Activated T-helper 2 cell treated with anti-CD3 and anti-CD28 coated beads, Interferon-gamma antibody, Interleukin-2, Interleukin-4, amounts not matched to agents 10 μg/mL and 5 μg/mL and 100 μg/mL, durations not matched to agents 14 hours and 24 hours and 36 hours (primary cell): ENCODE data around the gene KRTDAP. TPM values are rescaled to one million over a fixed set of nuclear protein-coding genes. Genes with fewer than 3 reads are reported as not detected.

Experiments
- DNase-seq: peaks from one replicate; pipeline ENCODE4 v3.0.0; 2021; ENCODE audit warnings: low spot score
- H3K27ac Mint-ChIP-seq: one replicate; pipeline ENCODE4 v1.8.0; 2021; ENCODE audit warnings: mixed read lengths
- H3K27me3 Mint-ChIP-seq: one replicate; pipeline ENCODE4 v1.8.0; 2021; ENCODE audit warnings: low read depth, mixed read lengths
- H3K36me3 Mint-ChIP-seq: one replicate; pipeline ENCODE4 v1.8.0; 2021; ENCODE audit warnings: low read depth, mixed read lengths
- H3K4me1 Mint-ChIP-seq: one replicate; pipeline ENCODE4 v1.8.0; 2021; ENCODE audit warnings: low read depth, mixed read lengths
- H3K4me3 Mint-ChIP-seq: one replicate; pipeline ENCODE4 v1.8.0; 2021; ENCODE audit warnings: low read depth, mild to moderate bottlenecking, moderate library complexity, mixed read lengths
- H3K9me3 Mint-ChIP-seq: one replicate; pipeline ENCODE4 v1.8.0; 2021; ENCODE audit warnings: mixed read lengths
- intact Hi-C: fragments of 100-400 bp; cut with micrococcal nuclease; formaldehyde crosslinking; loops from one replicate; pipeline ENCODE4 v1.15.1; 2023
- total RNA-seq: library from RNA; stranded (reverse); gene quantifications from 2 replicates; pipeline ENCODE4 v1.2.3, GENCODE V29; 2022

Gene KRTDAP
- total RNA-seq, 1 donor from 2014 or later = not detected

- Mint-ChIP-seq H3K27ac (no peak overlapping the region), H3K4me1 (peaks cover 11% of the 10 kb centered on the region), H3K36me3 (no peaks in the 10 kb centered on the region), H3K9me3 (no peaks in the 10 kb centered on the region), H3K4me3 (no peak overlapping the region), H3K27me3 (peaks cover 49% of the 10 kb centered on the region)
- intact Hi-C loops = loop anchor here (1.0 kb wide), 1 partner anchor 83 kb away; no protein-coding TSS in a partner anchor
- DNase-seq = no peak
Measured at GRCh38 chr19:35509018-35509652, 18.9 kb upstream of the KRTDAP start.

- intact Hi-C loops = no loop called here
- Mint-ChIP-seq H3K4me1 (peaks cover 11% of the 10 kb centered on the region), H3K27me3 (peaks cover 46% of the 10 kb centered on the region), H3K36me3 (no peaks in the 10 kb centered on the region), H3K27ac (no peak overlapping the region), H3K4me3 (no peak overlapping the region), H3K9me3 (no peaks in the 10 kb centered on the region)
- DNase-seq = no peak
Measured at GRCh38 chr19:35508129-35508528, 17.9 kb upstream of the KRTDAP start.

DNA sequence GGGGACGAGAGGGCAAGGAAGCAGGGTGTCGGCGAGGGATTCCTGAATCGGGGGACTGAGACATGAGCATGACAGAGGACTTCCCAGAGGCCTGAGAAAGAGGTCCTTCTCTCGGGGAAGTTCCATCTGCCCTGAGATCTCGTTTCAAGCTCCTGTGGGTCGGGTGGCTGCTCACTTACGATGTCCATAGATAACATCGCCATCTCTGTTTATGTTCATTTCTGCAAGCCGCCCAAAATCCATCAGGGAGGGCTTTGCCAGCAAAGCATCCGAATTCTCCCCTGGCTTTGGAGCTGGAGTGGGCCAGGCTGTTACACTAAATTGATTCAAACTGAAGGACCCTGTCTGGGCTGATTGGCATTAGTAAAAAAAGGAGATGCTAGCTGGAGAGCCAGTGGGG is 17.3 kb upstream of the KRTDAP start:
- no peak for DNase-seq
- Mint-ChIP-seq H3K27me3 (peaks cover 48% of the 10 kb centered on the region), H3K27ac (no peak overlapping the region), H3K4me3 (no peak overlapping the region), H3K9me3 (no peaks in the 10 kb centered on the region), H3K4me1 (peaks cover 11% of the 10 kb centered on the region), H3K36me3 (no peaks in the 10 kb centered on the region)
- intact Hi-C loops = no loop called here

GRCh38 chr19:35506011-35506410 is 15.7 kb upstream of the KRTDAP start:
- intact Hi-C loops = no loop called here
- Mint-ChIP-seq H3K9me3 (no peaks in the 10 kb centered on the region), H3K27me3 (peaks cover 48% of the 10 kb centered on the region), H3K4me3 (no peak overlapping the region), H3K4me1 (peaks cover 15% of the 10 kb centered on the region), H3K36me3 (no peaks in the 10 kb centered on the region), H3K27ac (no peak overlapping the region)
- no peak for DNase-seq

DNA sequence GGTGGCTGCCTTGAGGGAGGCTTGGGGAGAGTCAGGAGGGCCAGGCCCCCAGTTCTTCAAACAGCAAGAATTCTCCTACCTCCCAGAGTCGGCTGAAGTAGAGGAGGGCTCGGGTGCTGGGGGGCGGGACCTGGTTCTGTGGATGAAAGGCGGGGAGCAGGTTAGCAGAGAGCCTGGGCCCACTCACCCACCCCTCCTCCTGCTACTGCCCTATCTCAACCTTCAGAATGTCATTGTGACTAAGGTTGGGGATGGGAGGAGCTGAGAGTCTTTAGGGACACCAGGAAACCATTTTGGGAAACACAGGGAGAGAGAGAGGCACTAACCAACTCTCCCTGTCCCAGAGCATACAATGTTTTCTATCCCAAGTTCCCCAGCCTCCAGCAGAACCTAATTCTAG is 12.5 kb upstream of the KRTDAP start:
- Mint-ChIP-seq H3K4me3 (no peak overlapping the region), H3K9me3 (no peaks in the 10 kb centered on the region), H3K4me1 (peaks cover 4% of the 10 kb centered on the region), H3K36me3 (no peaks in the 10 kb centered on the region), H3K27me3 (peaks cover 25% of the 10 kb centered on the region), H3K27ac (no peak overlapping the region)
- intact Hi-C loops = no loop called here
- no peak for DNase-seq

DNA sequence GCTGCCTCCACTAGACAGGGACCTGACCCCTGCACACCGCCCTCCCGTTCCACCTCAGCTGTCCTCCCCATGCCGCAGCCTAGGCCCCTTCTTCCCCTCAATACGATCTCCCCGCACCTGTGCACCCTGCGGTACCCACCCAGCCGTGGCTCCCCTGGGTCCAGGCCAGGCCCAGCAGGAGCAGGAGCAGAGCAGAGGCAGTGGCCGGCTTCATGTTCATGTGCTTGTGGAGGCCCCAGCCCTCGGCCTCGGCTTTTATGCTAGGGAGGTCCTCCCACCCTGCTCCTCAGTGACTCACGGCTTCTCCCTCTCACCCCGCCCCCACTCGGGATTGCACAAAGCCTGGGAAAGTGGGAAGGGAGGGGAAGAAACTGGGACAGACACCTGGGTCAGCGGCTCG is 11.4 kb upstream of the KRTDAP start:
- intact Hi-C loops = no loop called here
- H3K27me3 Mint-ChIP-seq = peaks cover 18% of the 10 kb centered on the region
- no peak overlapping the region for H3K27ac Mint-ChIP-seq
- DNase-seq = no peak
- H3K4me3 Mint-ChIP-seq = no peak overlapping the region
- peaks cover 4% of the 10 kb centered on the region for H3K4me1 Mint-ChIP-seq
- no peaks in the 10 kb centered on the region for H3K36me3 Mint-ChIP-seq
- H3K9me3 Mint-ChIP-seq = no peaks in the 10 kb centered on the region

- H3K27ac Mint-ChIP-seq = no peak overlapping the region
- intact Hi-C loops = no loop called here
Measured at GRCh38 chr19:35500611-35501010, 10.3 kb upstream of the KRTDAP start.

GRCh38 chr19:35498984-35499527 is 8.8 kb upstream of the KRTDAP start:
- no peaks in the 10 kb centered on the region for H3K36me3 Mint-ChIP-seq
- no peaks in the 10 kb centered on the region for H3K9me3 Mint-ChIP-seq
- H3K4me3 Mint-ChIP-seq = no peak overlapping the region
- intact Hi-C loops = no loop called here
- peaks cover 10% of the 10 kb centered on the region for H3K4me1 Mint-ChIP-seq
- DNase-seq = no peak
- peaks cover 6% of the 10 kb centered on the region for H3K27me3 Mint-ChIP-seq
- H3K27ac Mint-ChIP-seq = no peak overlapping the region

More at GRCh38 chr19:35500611-35501010, 10.3 kb upstream of the KRTDAP start:
- H3K9me3 Mint-ChIP-seq = no peaks in the 10 kb centered on the region
- peaks cover 4% of the 10 kb centered on the region for H3K4me1 Mint-ChIP-seq
- H3K27me3 Mint-ChIP-seq = peaks cover 9% of the 10 kb centered on the region
- no peak overlapping the region for H3K4me3 Mint-ChIP-seq
- H3K36me3 Mint-ChIP-seq = no peaks in the 10 kb centered on the region
- no peak for DNase-seq

DNA sequence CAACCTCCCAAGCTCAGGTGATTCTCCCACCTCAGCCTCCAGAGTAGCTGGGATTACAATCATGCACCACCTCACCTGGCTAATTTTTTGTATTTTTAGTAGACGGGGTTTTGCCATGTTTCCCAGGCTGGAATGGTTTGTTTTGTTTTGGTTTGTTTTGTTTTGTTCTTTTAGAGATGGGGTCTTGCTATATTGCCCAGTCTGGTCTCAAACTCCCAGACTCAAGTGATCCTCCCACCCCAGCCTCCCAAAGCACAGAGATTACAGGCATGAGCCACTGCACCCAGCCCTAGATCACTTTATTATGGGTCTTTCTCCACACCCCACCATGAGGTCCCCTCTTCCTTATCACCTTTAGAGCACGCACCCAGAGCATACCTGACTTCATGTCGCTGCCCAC is 8.0 kb upstream of the KRTDAP start:
- Mint-ChIP-seq H3K9me3 (no peaks in the 10 kb centered on the region), H3K27ac (no peak overlapping the region), H3K4me3 (no peak overlapping the region), H3K27me3 (peaks cover 8% of the 10 kb centered on the region), H3K36me3 (no peaks in the 10 kb centered on the region), H3K4me1 (peaks cover 10% of the 10 kb centered on the region)
- intact Hi-C loops = no loop called here
- no peak for DNase-seq

- Mint-ChIP-seq H3K4me1 (peaks cover 10% of the 10 kb centered on the region), H3K36me3 (no peaks in the 10 kb centered on the region), H3K27ac (no peak overlapping the region), H3K27me3 (peaks cover 8% of the 10 kb centered on the region), H3K4me3 (no peak overlapping the region), H3K9me3 (no peaks in the 10 kb centered on the region)
- DNase-seq = no peak
- intact Hi-C loops = no loop called here
Measured at GRCh38 chr19:35497406-35497805, 7.1 kb upstream of the KRTDAP start.

DNA sequence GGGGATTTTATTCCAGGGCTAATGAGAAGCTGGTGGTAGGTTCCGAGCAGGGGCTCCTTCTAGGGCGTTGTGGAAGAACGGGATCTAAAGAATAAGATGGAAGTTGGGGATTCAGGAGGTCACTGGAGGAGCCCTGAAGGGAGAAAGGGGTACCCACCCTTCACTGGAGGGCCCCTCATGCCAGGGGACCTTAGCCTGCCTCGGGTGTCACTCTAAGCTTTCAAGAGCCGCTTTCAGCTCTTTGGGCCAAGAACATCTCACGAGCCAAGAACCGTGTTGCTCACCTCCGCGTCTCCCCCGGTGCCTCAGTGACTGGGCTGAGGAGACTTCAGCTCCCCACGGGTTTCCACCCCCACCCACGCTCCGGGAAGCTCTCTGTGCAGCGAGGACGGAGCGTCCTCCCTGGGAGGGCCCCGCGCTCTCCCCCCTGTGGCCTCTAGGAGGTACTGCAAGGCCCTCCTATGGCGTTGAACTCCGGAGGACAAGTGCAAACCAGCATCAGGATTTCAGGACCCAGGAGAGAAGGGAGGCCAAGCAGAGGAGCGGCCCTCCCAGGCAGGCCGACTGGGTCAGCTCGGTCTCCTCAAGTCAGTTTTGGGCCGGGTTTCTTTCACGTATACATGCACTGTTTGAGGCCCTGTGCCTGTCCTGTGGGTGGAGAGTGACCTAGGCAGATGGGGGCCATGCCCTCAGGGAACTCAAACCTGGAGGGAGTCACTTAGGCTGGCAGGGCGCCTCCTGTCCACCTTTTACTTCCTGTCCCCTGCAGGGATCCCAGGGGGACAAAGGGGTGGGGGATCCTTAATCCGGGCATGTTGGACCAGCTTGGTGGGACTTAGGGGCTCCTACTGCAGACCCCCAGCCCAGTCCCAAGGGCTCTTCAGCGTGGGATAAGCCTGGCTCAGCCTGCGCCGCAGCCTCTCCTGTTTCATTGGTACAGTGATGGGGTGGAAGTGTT is 5.1 kb upstream of the KRTDAP start:
- H3K4me1 Mint-ChIP-seq = peaks cover 7% of the 10 kb centered on the region
- intact Hi-C loops = loop anchor here (1.0 kb wide), 1 partner anchor 142 kb away; no protein-coding TSS in a partner anchor

GRCh38 chr19:35493971-35494370 is 3.7 kb upstream of the KRTDAP start:
- Mint-ChIP-seq H3K9me3 (no peaks in the 10 kb centered on the region), H3K27me3 (peaks cover 17% of the 10 kb centered on the region), H3K4me1 (peaks cover 7% of the 10 kb centered on the region), H3K36me3 (no peaks in the 10 kb centered on the region), H3K27ac (no peak overlapping the region), H3K4me3 (no peak overlapping the region)
- intact Hi-C loops = no loop called here
- no peak for DNase-seq

More for the DNA sequence above, 5.1 kb upstream of the KRTDAP start:
- peak; percentile 50 for DNase-seq
- Mint-ChIP-seq H3K36me3 (no peaks in the 10 kb centered on the region), H3K4me3 (no peak overlapping the region), H3K9me3 (no peaks in the 10 kb centered on the region), H3K27ac (no peak overlapping the region), H3K27me3 (peaks cover 17% of the 10 kb centered on the region)
